ENCODE data around the gene REC8.

DNA sequence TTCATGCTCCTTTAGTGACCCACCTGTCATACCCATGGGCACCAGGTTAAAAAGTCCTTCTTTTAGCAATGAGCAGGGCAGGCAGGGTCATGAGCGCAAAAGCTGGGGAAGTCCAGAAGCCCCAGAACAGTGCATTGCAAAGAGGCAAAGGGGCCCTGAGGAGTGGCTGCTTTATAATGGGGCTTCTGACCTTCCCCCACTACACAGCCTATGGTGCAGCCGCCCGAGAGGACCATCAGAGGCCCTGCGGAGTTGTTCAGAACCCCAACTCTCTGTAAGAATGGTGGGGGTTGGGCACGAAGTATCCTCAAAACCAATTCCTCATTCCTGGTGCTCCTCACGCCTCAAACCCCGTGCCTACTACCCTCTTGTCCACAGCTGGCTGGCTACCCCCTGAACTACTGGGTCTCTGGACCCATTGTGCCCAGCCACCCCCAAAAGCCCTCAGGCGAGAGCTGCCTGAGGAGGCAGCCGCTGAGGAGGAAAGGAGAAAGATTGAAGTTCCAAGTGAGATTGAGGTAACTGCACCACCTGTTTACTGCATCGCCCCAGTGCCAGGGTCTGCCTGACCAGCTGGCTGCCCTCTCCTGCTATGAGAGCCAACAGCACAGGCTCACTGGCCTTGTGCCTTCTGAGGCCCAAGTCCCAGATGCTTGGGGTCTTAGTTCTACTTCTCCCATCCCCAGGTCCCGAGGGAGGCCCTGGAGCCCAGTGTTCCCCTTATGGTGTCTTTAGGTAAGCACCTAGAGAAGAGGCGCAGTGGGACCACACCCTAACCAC, 6.7 kb downstream of the REC8 start:
- TF ChIP-seq, protein P1, sequence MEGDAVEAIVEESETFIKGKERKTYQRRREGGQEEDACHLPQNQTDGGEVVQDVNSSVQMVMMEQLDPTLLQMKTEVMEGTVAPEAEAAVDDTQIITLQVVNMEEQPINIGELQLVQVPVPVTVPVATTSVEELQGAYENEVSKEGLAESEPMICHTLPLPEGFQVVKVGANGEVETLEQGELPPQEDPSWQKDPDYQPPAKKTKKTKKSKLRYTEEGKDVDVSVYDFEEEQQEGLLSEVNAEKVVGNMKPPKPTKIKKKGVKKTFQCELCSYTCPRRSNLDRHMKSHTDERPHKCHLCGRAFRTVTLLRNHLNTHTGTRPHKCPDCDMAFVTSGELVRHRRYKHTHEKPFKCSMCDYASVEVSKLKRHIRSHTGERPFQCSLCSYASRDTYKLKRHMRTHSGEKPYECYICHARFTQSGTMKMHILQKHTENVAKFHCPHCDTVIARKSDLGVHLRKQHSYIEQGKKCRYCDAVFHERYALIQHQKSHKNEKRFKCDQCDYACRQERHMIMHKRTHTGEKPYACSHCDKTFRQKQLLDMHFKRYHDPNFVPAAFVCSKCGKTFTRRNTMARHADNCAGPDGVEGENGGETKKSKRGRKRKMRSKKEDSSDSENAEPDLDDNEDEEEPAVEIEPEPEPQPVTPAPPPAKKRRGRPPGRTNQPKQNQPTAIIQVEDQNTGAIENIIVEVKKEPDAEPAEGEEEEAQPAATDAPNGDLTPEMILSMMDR (IDR thresholded peaks at IDR 0.05), result no peak
- TF ChIP-seq POLR2A (IDR thresholded peaks at IDR 0.05), result no peak

All from heart left ventricle (tissue), 13 donors.